GM18502 (cell line): ENCODE data around the gene SIK3.
"Not testable (repeated sequence)": the region's sequence is repeated elsewhere in the genome, so short reads cannot be mapped to it uniquely, and the experiment has no call there.

Source experiments
- ATAC-seq: cut with Tn5 transposase; IDR thresholded peaks from one replicate; pipeline ENCODE4 v1.9.1; 2021; ENCODE audit warnings: mild to moderate bottlenecking; ENCODE audit not compliant: unreplicated experiment, poor library complexity

SIK3 gene

DNA sequence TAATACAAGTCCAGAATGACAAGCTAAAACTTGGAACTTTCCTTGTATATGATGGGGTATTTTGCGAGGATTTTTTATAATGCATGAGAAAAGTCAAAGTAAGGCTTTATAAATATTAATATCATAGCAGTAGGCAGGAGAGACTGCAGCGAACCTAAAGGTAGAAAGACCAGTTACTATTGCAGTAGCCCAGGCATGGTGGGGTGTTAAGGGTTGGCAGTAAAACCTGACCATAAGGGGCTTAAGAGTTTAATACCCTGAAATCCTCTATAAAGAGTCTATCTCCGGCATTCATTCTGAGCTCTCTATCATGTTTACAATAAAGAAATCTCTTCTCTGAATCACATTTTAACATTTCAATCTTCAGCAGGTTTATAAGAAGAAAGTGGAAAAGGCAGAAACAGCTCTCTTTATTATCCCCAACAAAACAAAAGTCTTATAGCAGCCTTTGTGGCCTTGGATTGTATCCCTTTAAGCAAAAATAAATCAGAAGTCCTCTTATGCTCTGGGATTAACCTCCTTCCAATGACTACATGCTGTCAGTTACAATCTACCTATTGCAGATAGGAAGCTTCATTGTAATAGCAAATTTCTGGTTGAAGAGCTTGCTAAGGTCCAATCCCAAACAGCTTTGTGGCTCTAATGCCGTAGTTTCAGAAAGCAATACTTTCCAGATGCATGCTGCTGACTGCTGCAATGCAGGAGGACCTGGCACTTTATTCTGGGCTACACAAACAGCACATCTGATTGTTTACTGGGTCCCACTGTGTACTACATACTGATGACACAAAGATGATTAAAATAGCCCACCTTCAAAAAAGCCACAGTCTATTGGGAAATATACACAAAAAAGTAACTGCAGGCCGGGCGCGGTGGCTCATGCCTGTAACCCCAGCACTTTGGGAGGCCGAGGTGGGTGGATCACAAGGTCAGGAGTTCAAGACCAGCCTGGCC is 45.8 kb downstream of the SIK3 start:
- ATAC-seq = no peak

GRCh38 chr11:117050121-117050520 is 48.1 kb downstream of the SIK3 start:
- not testable (repeated sequence) for ATAC-seq

GRCh38 chr11:117046627-117047026 is 51.6 kb downstream of the SIK3 start:
- ATAC-seq = not testable (repeated sequence)

- no peak for ATAC-seq
Measured at GRCh38 chr11:117045956-117046355, 52.3 kb downstream of the SIK3 start.

- ATAC-seq = no peak
Measured at GRCh38 chr11:117045196-117045595, 53.0 kb downstream of the SIK3 start.

DNA sequence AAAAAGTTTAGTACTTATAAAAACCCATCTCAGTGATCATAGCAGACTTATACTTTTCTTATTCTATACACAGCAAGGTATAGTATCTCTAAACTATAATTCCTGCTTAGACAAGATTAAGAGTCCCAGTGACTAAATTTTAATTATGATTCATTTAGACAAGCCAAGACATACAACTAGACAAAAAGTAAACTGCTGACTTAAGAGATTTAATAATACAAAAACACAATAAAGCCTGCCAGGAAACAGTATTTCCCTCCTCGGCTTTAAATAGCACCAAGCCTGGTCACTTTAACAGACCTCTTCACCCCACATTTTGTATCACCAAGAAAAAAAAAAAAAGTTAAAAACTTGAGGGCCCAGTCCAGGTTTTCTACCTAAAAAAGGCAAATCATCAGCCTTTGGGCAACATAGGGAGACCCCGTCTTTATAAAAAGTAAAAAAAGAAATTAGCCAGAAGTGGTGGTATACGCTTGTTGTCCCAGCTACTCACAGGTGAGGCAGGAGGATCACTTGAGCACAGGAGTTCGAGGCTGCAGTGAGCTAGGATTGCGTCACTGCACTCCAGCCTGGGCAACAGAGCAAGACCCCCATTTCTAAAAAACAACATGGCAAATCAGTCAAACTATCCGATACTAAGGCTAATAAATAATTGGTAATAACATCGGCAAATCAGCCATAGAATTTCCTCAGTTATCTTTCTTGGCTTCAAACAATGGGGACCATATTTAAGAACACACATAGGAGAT is 53.8 kb downstream of the SIK3 start:
- no peak for ATAC-seq

DNA sequence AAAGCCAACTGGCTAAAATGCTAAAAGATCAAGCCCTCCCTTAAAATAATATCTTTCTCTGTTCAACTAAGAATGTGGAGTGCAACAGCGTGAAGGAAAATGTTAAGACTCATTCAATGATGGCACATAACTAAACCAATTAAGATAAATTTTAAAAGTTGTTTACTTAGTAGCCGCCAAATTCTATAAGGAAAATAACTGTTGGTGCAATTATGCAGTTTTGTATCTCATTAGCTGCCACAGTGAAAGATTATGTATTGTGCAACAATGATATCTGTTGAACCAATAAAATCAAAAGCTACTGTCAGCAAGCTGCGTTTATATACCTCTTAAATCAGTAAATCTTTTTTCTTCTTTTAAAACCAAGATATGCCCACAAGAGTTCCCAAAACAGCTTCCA is 55.5 kb downstream of the SIK3 start:
- no peak for ATAC-seq

DNA sequence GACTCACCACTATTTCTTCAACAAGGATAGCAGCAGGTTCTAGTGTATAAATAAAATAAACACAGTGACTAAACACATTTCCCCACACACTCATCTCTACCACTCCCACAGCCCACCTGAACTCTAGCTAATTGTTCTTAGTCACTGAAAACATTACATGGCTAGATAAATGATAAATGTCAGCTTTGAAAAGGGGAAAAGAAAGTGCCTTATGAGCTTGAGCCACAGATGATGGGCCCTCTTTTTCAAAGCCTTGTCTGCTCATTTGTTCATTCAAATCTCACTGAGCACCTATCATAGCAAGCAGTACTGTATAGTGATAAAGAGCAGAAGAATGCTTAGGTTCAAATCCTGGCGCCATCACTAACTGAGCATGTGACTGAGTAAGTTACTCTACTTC is 58.3 kb downstream of the SIK3 start:
- ATAC-seq = no peak

GRCh38 chr11:117039270-117039669 is 59.0 kb downstream of the SIK3 start:
- no peak for ATAC-seq

DNA sequence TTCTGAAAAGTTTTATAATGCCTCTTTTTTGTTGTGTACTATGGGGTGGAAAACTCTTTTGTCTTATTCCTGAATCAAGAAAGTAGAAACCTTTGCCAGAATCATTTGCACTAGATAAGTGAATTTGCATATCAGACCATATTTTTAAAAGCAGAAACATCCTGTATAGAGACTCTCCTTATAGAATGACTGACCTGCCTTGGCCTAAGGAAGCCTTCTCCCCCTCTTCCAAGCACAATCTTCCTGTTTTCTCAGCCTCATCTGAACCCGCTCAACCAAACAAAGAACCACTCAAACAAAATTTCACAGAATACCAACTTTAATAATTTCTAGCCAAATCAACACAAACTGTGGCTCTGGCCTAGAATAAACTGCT is 60.3 kb downstream of the SIK3 start:
- ATAC-seq = no peak

DNA sequence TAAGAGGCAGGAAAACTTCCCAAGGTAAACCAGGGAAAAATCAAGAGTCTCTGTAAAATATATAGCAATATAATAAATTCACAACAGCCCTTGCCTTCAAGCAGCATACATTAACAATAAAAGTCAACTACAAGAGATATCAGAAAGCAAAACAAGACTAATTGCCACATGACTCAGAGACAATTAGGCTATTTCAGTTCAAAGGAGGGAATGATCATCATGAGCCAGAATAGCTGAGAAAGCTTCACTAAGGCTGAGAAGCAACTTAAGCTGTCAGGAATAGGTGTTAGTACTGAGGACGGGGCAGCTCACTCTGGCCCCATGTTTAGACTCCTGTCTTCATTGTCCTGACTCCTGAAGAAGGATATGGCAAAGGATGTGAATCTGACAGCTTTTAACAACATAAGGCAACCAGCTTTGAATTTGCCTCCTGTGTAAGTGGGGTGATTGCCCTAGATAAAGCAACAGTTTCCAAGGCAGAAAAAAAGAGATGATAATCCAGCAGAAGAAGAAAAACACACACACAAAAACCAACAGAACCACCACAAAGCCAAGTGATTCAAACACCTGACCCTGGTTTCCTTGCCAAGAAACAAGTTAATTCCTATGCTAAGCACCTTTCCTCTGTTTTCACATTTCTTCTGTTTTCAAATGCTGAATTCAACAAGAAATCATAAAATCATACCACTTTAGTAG is 60.8 kb downstream of the SIK3 start:
- ATAC-seq = no peak

GRCh38 chr11:117034901-117035300 is 63.3 kb downstream of the SIK3 start:
- no peak for ATAC-seq

GRCh38 chr11:117026593-117027330 is 71.5 kb downstream of the SIK3 start:
- no peak for ATAC-seq

GRCh38 chr11:117023707-117024106 is 74.5 kb downstream of the SIK3 start:
- not testable (repeated sequence) for ATAC-seq

DNA sequence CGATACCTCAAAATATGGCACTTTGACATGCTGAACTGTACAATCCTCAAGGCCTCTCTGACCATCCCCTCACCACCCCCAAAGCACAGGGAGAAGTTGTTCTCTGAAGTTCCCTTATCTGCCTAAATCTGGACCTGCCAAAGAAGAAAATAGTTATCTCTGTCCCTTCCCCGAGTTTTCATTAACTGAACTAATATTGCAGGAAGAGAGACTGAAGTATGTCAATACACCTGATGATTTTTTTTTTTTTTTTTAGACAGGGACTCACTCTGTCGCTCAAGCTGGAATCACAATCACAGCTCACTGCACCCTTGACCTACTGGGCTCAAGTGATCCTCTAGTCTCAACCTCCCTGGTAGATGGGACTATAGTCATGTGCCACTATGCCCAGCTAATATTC is 75.0 kb downstream of the SIK3 start:
- ATAC-seq = no peak

- ATAC-seq = no peak
Measured at GRCh38 chr11:117022526-117022925, 75.7 kb downstream of the SIK3 start.

DNA sequence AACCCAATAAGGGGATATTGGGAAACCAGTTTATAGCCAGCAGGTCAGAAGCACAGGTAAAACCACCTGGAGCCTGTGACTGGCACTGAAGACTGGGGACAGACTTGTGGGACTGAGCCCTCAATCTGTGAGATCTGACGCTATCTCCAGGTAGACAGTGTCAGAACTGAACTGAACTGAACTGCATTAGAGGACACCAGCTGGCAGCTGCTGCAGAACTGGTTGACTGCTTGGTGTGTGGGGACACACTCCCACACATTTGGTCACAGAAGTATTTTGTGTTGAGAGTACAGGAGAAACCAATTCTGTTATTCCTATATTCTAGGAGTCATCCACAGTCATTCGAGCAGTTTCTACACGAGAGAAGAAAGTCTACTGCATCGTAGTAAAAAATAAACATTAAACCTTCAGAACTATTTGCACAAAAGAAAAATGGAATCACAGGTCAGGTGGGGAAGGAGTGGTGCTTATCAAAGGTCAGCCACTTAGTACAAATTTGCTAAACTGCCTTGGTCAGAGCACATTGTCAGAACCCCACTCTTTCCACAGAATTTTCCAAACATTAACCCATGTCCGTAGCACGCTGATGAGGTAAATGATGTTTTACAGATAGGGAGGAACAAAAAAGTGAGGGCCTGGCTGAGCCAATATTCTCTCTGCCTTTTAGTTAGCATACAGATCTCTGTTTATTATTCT is 77.2 kb downstream of the SIK3 start:
- ATAC-seq = no peak

DNA sequence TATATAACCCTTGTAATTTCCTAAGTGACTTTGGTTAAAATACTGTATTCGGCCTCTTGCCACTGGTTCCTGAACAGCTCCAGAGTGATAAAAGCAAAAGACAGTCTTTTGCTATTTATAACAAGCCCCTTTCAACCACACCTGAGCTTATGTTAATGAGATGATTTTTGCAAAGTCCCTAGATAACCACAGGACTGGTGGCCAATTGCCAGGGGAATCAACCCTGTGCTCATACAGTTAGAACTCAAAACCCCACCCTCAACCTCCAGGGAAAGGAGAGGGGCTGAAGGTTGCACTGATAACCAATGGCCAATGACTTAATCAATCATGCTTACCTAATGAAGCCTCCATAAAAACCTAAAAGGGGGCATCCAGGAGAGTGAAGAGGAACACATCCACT is 77.9 kb downstream of the SIK3 start:
- peak; percentile 49 for ATAC-seq

DNA sequence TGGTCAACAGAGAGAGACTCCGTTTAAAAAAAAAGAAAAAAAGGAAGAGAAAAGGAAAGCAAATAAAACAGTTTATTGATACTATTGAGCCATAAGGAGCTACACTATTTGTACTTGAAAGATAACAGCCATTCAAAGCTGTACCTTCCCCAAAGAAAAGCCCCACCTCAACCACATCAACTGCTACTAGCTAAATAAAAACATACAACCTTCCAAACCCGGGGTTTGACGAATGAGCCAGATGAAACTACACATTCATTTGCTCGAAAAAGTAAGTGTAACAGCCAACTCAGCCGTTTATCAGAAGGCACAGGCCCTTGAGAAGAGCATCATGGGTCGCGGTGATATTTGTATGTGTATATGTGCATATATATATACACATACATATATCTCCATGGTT is 78.4 kb downstream of the SIK3 start:
- no peak for ATAC-seq

DNA sequence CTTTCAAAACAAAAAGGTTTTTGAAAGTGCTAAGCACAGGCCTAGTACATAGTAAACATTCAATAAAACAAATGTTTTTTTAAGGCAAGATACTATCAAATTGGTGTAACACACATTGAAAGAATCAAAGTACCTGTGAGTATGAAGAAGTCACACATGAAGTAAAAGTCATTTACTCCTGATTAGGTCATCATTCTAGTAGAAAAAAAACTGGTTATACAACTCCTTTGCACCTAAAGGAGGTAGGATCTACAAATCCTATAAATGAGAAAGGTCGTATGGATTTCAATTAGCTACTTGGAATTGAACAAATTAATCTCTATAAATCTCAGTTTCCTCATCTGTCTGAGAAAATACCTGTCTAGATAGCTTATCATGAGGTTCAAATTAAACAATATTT is 80.8 kb downstream of the SIK3 start:
- ATAC-seq = no peak
